Measurements from ENCODE around the gene TSSK2. TPM values are rescaled to one million over a fixed set of nuclear protein-coding genes. Genes with fewer than 3 reads are reported as not detected.
"Not testable (repeated sequence)": the region's sequence is repeated elsewhere in the genome, so short reads cannot be mapped to it uniquely, and the experiment has no call there.

Gene TSSK2
- polyA plus RNA-seq, 1 donor from 2014 or later, result not detected

- H3K79me2 ChIP-seq (replicated peaks; ENCODE audit: insufficient read depth, low read length), result no peaks in the 10 kb centered on the region
- H4K20me1 ChIP-seq (ENCODE audit: insufficient read depth), result no peaks in the 10 kb centered on the region
- H3K4me2 ChIP-seq (ENCODE audit: low read length), result no peak overlapping the region
- peaks cover 6% of the 10 kb centered on the region for H3K9me3 ChIP-seq (ENCODE audit: low read length)
- H3K9ac ChIP-seq (ENCODE audit: low read length), result no peak overlapping the region
- peaks cover 52% of the 10 kb centered on the region for H3K27me3 ChIP-seq (ENCODE audit: insufficient read depth, low read depth, low read length)
- no peak overlapping the region for H3K4me3 ChIP-seq (ENCODE audit: low read length)
- no peaks in the 10 kb centered on the region for H3K36me3 ChIP-seq (ENCODE audit: insufficient read depth, low read length)
- no peak overlapping the region for H2AFZ ChIP-seq (ENCODE audit: low read depth, low read length)
- TF ChIP-seq, protein P1, sequence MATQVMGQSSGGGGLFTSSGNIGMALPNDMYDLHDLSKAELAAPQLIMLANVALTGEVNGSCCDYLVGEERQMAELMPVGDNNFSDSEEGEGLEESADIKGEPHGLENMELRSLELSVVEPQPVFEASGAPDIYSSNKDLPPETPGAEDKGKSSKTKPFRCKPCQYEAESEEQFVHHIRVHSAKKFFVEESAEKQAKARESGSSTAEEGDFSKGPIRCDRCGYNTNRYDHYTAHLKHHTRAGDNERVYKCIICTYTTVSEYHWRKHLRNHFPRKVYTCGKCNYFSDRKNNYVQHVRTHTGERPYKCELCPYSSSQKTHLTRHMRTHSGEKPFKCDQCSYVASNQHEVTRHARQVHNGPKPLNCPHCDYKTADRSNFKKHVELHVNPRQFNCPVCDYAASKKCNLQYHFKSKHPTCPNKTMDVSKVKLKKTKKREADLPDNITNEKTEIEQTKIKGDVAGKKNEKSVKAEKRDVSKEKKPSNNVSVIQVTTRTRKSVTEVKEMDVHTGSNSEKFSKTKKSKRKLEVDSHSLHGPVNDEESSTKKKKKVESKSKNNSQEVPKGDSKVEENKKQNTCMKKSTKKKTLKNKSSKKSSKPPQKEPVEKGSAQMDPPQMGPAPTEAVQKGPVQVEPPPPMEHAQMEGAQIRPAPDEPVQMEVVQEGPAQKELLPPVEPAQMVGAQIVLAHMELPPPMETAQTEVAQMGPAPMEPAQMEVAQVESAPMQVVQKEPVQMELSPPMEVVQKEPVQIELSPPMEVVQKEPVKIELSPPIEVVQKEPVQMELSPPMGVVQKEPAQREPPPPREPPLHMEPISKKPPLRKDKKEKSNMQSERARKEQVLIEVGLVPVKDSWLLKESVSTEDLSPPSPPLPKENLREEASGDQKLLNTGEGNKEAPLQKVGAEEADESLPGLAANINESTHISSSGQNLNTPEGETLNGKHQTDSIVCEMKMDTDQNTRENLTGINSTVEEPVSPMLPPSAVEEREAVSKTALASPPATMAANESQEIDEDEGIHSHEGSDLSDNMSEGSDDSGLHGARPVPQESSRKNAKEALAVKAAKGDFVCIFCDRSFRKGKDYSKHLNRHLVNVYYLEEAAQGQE (IDR thresholded peaks at IDR 0.05; ENCODE audit: borderline replicate concordance), result no peak
- TF ChIP-seq EZH2 (IDR thresholded peaks at IDR 0.05; ENCODE audit: borderline replicate concordance, insufficient read depth, low read length, poor library complexity, severe bottlenecking) (no peak), CTCF (IDR thresholded peaks at IDR 0.05; ENCODE audit: poor library complexity, severe bottlenecking) (no peak), EP300 (conservative IDR thresholded peaks at IDR 0.05; ENCODE audit: poor library complexity, severe bottlenecking) (no peak), POLR2AphosphoS5 (IDR thresholded peaks at IDR 0.05) (no peak), MXI1 (conservative IDR thresholded peaks at IDR 0.05; ENCODE audit: poor library complexity, severe bottlenecking) (no peak), RAD21 (conservative IDR thresholded peaks at IDR 0.05) (no peak), TAF1 (IDR thresholded peaks at IDR 0.05; ENCODE audit: low read depth) (no peak), SMC3 (conservative IDR thresholded peaks at IDR 0.05; ENCODE audit: poor library complexity) (no peak)
- no peaks in the 10 kb centered on the region for H3K9me2 ChIP-seq (ENCODE audit: insufficient read depth, low read length)
- no peaks in the 10 kb centered on the region for H3F3A ChIP-seq (ENCODE audit: insufficient read depth, low read length, poor library complexity, severe bottlenecking)
- H3K27ac ChIP-seq (ENCODE audit: low read length), result no peak overlapping the region
Measured at GRCh38 chr22:19152942-19153883, 22.1 kb downstream of the TSSK2 start.

DNA sequence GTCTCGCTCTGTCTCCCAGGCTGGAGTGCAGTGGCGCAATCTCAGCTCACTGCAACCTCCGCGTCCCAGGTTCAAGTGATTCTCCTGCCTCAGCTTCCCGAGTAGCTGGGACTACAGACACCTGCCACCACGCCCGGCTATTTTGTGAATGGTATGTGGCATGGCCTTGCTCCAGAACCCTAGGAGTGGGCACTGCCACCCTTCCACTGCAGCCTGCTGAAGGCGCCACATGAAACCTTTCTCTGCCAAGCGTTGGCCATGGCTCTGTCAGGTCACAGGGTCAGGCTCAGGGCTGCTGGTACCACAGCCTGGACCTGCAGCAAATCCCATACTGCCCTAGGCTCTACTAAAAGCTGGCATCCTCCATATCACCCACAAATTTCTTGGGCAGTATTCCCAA is 25.0 kb downstream of the TSSK2 start:
- H3K27ac ChIP-seq (ENCODE audit: low read length); H4K20me1 ChIP-seq (ENCODE audit: insufficient read depth); H3K9ac ChIP-seq (ENCODE audit: low read length); H2AFZ ChIP-seq (ENCODE audit: low read depth, low read length); H3K36me3 ChIP-seq (ENCODE audit: insufficient read depth, low read length); H3K79me2 ChIP-seq (replicated peaks; ENCODE audit: insufficient read depth, low read length); H3K9me2 ChIP-seq (ENCODE audit: insufficient read depth, low read length); H3F3A ChIP-seq (ENCODE audit: insufficient read depth, low read length, poor library complexity, severe bottlenecking); H3K9me3 ChIP-seq (ENCODE audit: low read length); H3K4me2 ChIP-seq (ENCODE audit: low read length); H3K4me3 ChIP-seq (ENCODE audit: low read length): not testable (repeated sequence)
- peaks cover 30% of the 10 kb centered on the region for H3K27me3 ChIP-seq (ENCODE audit: insufficient read depth, low read depth, low read length)

DNA sequence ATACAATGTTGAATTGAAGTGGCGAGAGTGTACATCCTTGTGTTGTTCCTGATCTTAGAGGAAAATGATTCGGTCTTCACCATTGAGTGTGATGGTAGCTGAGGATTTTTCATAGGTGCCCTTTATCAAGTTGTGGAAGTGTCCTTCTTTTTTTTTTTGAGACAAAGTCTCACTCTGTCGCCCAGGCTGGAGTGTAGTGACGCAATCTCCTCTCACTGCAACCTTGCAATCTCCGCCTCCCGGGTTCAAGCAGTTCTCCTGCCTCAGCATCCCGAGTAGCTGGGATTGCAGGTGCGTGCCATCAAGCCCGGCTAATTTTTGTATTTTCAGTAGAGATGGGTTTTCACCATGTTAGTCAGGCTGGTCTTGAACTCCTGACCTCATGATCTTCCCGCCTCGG is 27.5 kb downstream of the TSSK2 start:
- not testable (repeated sequence) for H3K4me2 ChIP-seq (ENCODE audit: low read length); H4K20me1 ChIP-seq (ENCODE audit: insufficient read depth); H3K27ac ChIP-seq (ENCODE audit: low read length); H3K9me2 ChIP-seq (ENCODE audit: insufficient read depth, low read length); H3K79me2 ChIP-seq (replicated peaks; ENCODE audit: insufficient read depth, low read length); H2AFZ ChIP-seq (ENCODE audit: low read depth, low read length); H3K9me3 ChIP-seq (ENCODE audit: low read length); H3K9ac ChIP-seq (ENCODE audit: low read length); H3K27me3 ChIP-seq (ENCODE audit: insufficient read depth, low read depth, low read length); H3K4me3 ChIP-seq (ENCODE audit: low read length); H3K36me3 ChIP-seq (ENCODE audit: insufficient read depth, low read length); H3F3A ChIP-seq (ENCODE audit: insufficient read depth, low read length, poor library complexity, severe bottlenecking)

Measured in neural cell (in vitro differentiated cells).